ENCODE data around the gene ICA1. TPM values are rescaled to one million over a fixed set of nuclear protein-coding genes. Genes with fewer than 3 reads are reported as not detected.

Gene ICA1
- total RNA-seq, 4 donors from 2014 or later, result 21.0 to 43.3 (median 26.6) TPM

- no peaks in the 10 kb centered on the region for H3K4me1 ChIP-seq
- no peak for DNase-seq
- H3K27me3 ChIP-seq, result no peaks in the 10 kb centered on the region
- TF ChIP-seq CTCF (IDR thresholded peaks at IDR 0.05), result no peak
- no peak for TF ChIP-seq POLR2A (IDR thresholded peaks at IDR 0.05)
- H3K36me3 ChIP-seq, result no peaks in the 10 kb centered on the region
- intact Hi-C loops (cut with DNase I), result no loop called here
- WGBS, 2 donors, result 88 to 90% methylated on average over 4 of the region's 4 CpGs
- no peak overlapping the region for H3K27ac ChIP-seq
- H3K9me3 ChIP-seq, result no peaks in the 10 kb centered on the region
- H3K4me3 ChIP-seq (replicated peaks in 1 of 3), result no peak overlapping the region
These were observed 147.8 kb downstream of the ICA1 start for GRCh38 chr7:8114175-8114574.

- Histone ChIP-seq H3K36me3 (no peaks in the 10 kb centered on the region), H3K4me3 (replicated peaks in 1 of 3) (no peak overlapping the region), H3K27me3 (no peaks in the 10 kb centered on the region), H3K9me3 (no peaks in the 10 kb centered on the region), H3K4me1 (no peaks in the 10 kb centered on the region), H3K27ac (no peak overlapping the region)
- TF ChIP-seq CTCF (IDR thresholded peaks at IDR 0.05) (no peak), POLR2A (IDR thresholded peaks at IDR 0.05) (no peak)
- 92 to 96% methylated on average over 3 of the region's 3 CpGs for WGBS, 2 donors
- no peak for DNase-seq
- intact Hi-C loops (cut with DNase I), result no loop called here
These were observed 148.8 kb downstream of the ICA1 start for GRCh38 chr7:8113184-8113583.

GRCh38 chr7:8112685-8113084 is 149.3 kb downstream of the ICA1 start:
- WGBS, 2 donors, result 80 to 84% methylated on average over 1 to 2 of the region's 2 CpGs
- no peaks in the 10 kb centered on the region for H3K27me3 ChIP-seq
- no peaks in the 10 kb centered on the region for H3K36me3 ChIP-seq
- no peak for DNase-seq
- H3K27ac ChIP-seq, result no peak overlapping the region
- H3K4me1 ChIP-seq, result no peaks in the 10 kb centered on the region
- no peak overlapping the region for H3K4me3 ChIP-seq (replicated peaks in 1 of 3)
- TF ChIP-seq POLR2A (IDR thresholded peaks at IDR 0.05) (no peak), CTCF (IDR thresholded peaks at IDR 0.05) (no peak)
- no peaks in the 10 kb centered on the region for H3K9me3 ChIP-seq
- intact Hi-C loops (cut with DNase I), result no loop called here

- Histone ChIP-seq H3K4me3 (replicated peaks in 1 of 3) (no peak overlapping the region), H3K27me3 (no peaks in the 10 kb centered on the region), H3K36me3 (no peaks in the 10 kb centered on the region), H3K4me1 (no peaks in the 10 kb centered on the region), H3K9me3 (no peaks in the 10 kb centered on the region), H3K27ac (no peak overlapping the region)
- 63 to 67% methylated on average over 11 of the region's 11 CpGs for WGBS, 2 donors
- intact Hi-C loops (cut with DNase I), result no loop called here
- no peak for TF ChIP-seq POLR2A (IDR thresholded peaks at IDR 0.05)
- DNase-seq, result no peak
These were observed 150.5 kb downstream of the ICA1 start for GRCh38 chr7:8111282-8111960.

- no peak for TF ChIP-seq CTCF (IDR thresholded peaks at IDR 0.05)
- no peak for TF ChIP-seq POLR2A (IDR thresholded peaks at IDR 0.05)
- H3K27me3 ChIP-seq, result no peaks in the 10 kb centered on the region
- H3K36me3 ChIP-seq, result no peaks in the 10 kb centered on the region
- DNase-seq, result no peak
- H3K4me1 ChIP-seq, result peaks cover 0 to 9% of the 10 kb centered on the region in 2 donors
- H3K27ac ChIP-seq, result no peak overlapping the region
- H3K4me3 ChIP-seq (replicated peaks in 1 of 3), result no peak overlapping the region
- intact Hi-C loops (cut with DNase I), result no loop called here
- no peaks in the 10 kb centered on the region for H3K9me3 ChIP-seq
- WGBS, 2 donors, result 81% methylated on average over 4 of the region's 4 CpGs
These were observed 152.6 kb downstream of the ICA1 start for GRCh38 chr7:8109196-8110022.

Data from thyroid gland (tissue), 4 donors.